H1 (cell line): ENCODE measurements around the gene ZFR. TPM values are rescaled to one million over a fixed set of nuclear protein-coding genes. Genes with fewer than 3 reads are reported as not detected.

Experiments used
- SP2 ChIP-seq: IDR thresholded peaks from 2 replicates; pipeline ENCODE4 v1.6.1; 2012; ENCODE audit warnings: mild to moderate bottlenecking, low read length, inconsistent platforms
- polyA plus RNA-seq, 7 experiments: library from polyadenylated mRNA; depleted of rRNA in 3 of 7; stranded (reverse) in 5 of 7; unstranded in 2 of 7; fragments of >200 nt in 5 of 7; fragments of 200-250 nt in 2 of 7; gene quantifications; 1 replicate in 5 of 7; 2 replicates in 1 of 7; 4 replicates in 1 of 7; pipeline versions ENCODE4 v1.2.1 to v1.2.3, GENCODE V29; 2011 to 2013; ENCODE audit warnings: missing spikeins in 2 of 7, mixed read lengths in 2 of 7
- total RNA-seq: library from RNA; stranded (reverse); fragmentation: NEBNext Ultra II Directional; extraction: Animal tissue kit (Norgen Biotek cat#: 25700); gene quantifications from 2 replicates; pipeline ENCODE4 v1.2.1, GENCODE V29; 2021

Gene ZFR
- total and polyA plus RNA-seq, 2 of the 8 experiments (the other 6 are each of a cell fraction or from before 2014, with no cell fraction given) = 68.8 to 92.7 TPM

- no peak for TF ChIP-seq SP2
Measured at GRCh38 chr5:32392039-32392438, 52.5 kb downstream of the ZFR start (continued).
